SK-N-SH treated with all-trans-retinoic acid at 6 μM for 48 hours (cell line): Measurements from ENCODE around the gene MAP4K4.

Source experiments
- ATAC-seq: fragments of 200-7000 bp; cut with Tn5 transposase; 3 replicates; pipeline ENCODE4 v1.9.1; 2020; ENCODE audit warnings: mild to moderate bottlenecking, moderate library complexity
- ARNTL ChIP-seq: fragments of 450-650 bp; formaldehyde crosslinking; IDR thresholded peaks from 2 replicates; pipeline ENCODE4 v1.5.0; 2020; ENCODE audit warnings: low read depth, mild to moderate bottlenecking, moderate library complexity, borderline replicate concordance
- BACH2 ChIP-seq: fragments of 250-450 bp; sonication (Bioruptor Pico); IDR thresholded peaks from 2 replicates; pipeline ENCODE4 v1.9.0; 2021; ENCODE audit warnings: mild to moderate bottlenecking, borderline replicate concordance
- CREB5 ChIP-seq: fragments of 250-450 bp; sonication (Bioruptor Pico); IDR thresholded peaks from 2 replicates; pipeline ENCODE4 v1.5.1; 2020; ENCODE audit warnings: low read depth, mild to moderate bottlenecking, moderate library complexity
- CSDC2 ChIP-seq: fragments of 250-450 bp; sonication (Bioruptor Pico); IDR thresholded peaks from 2 replicates; pipeline ENCODE4 v1.5.0; 2020; ENCODE audit warnings: mild to moderate bottlenecking, moderate library complexity
- CSRNP3 ChIP-seq: fragments of 250-450 bp; sonication (Bioruptor Pico); IDR thresholded peaks from 2 replicates; pipeline ENCODE4 v1.5.1; 2021; ENCODE audit warnings: mild to moderate bottlenecking, moderate library complexity
- ESRRG ChIP-seq: fragments of 250-450 bp; sonication (Bioruptor Pico); IDR thresholded peaks from 2 replicates; pipeline ENCODE4 v1.6.1; 2021; ENCODE audit warnings: mild to moderate bottlenecking
- GLIS3 ChIP-seq: fragments of 250-450 bp; sonication (Bioruptor Pico); IDR thresholded peaks from 2 replicates; pipeline ENCODE4 v1.5.0; 2020; ENCODE audit warnings: mild to moderate bottlenecking, moderate library complexity
- OSR1 ChIP-seq: fragments of 250-450 bp; sonication (Bioruptor Pico); IDR thresholded peaks from 2 replicates; pipeline ENCODE4 v1.8.0; 2022; ENCODE audit warnings: moderate library complexity, mild to moderate bottlenecking, inconsistent platforms
- PPARA ChIP-seq: fragments of 250-450 bp; sonication (Bioruptor Pico); IDR thresholded peaks from 2 replicates; pipeline ENCODE4 v1.5.0; 2020; ENCODE audit warnings: mild to moderate bottlenecking, borderline replicate concordance
- RARB ChIP-seq: fragments of 250-450 bp; sonication (Bioruptor Pico); IDR thresholded peaks from 2 replicates; pipeline ENCODE4 v1.8.0; 2021; ENCODE audit warnings: mild to moderate bottlenecking, moderate library complexity
- TCF4 ChIP-seq: fragments of 250-450 bp; sonication (Bioruptor Pico); IDR thresholded peaks from 2 replicates; pipeline ENCODE4 v1.8.0; 2021; ENCODE audit warnings: mild to moderate bottlenecking, moderate library complexity, borderline replicate concordance
- TOX ChIP-seq: fragments of 250-450 bp; sonication (Bioruptor Pico); IDR thresholded peaks from 2 replicates; pipeline ENCODE4 v1.8.0; 2021; ENCODE audit warnings: mild to moderate bottlenecking, moderate library complexity, borderline replicate concordance
- TSHZ2 ChIP-seq: fragments of 250-450 bp; sonication (Bioruptor Pico); IDR thresholded peaks from 2 replicates; pipeline ENCODE4 v1.5.0; 2020; ENCODE audit warnings: mild to moderate bottlenecking, moderate library complexity
- ZC3H10 ChIP-seq: fragments of 250-450 bp; sonication (Bioruptor Pico); IDR thresholded peaks from 2 replicates; pipeline ENCODE4 v1.5.1; 2021; ENCODE audit warnings: mild to moderate bottlenecking, moderate library complexity
- ZFP3 ChIP-seq: fragments of 250-450 bp; sonication (Bioruptor Pico); IDR thresholded peaks from 2 replicates; pipeline ENCODE4 v1.5.0; 2020; ENCODE audit warnings: mild to moderate bottlenecking, moderate library complexity
- ZFP30 ChIP-seq: fragments of 450-650 bp; formaldehyde crosslinking; IDR thresholded peaks from 2 replicates; pipeline ENCODE4 v1.5.0; 2022; ENCODE audit warnings: mild to moderate bottlenecking, moderate library complexity
- ZNF565 ChIP-seq: fragments of 450-650 bp; formaldehyde crosslinking; conservative IDR thresholded peaks from 2 replicates; pipeline ENCODE4 v1.5.0; 2020; ENCODE audit warnings: low read depth, mild to moderate bottlenecking, moderate library complexity
- ZNF70 ChIP-seq: fragments of 450-650 bp; formaldehyde crosslinking; IDR thresholded peaks from 2 replicates; pipeline ENCODE4 v1.5.0; 2020; ENCODE audit warnings: mild to moderate bottlenecking, moderate library complexity
- ZNF8 ChIP-seq: fragments of 450-650 bp; formaldehyde crosslinking; IDR thresholded peaks from 2 replicates; pipeline ENCODE4 v1.5.0; 2020; ENCODE audit warnings: mild to moderate bottlenecking, moderate library complexity
- TF ChIP-seq, protein P1 (sequence below): fragments of 250-450 bp; sonication (Bioruptor Pico); IDR thresholded peaks from 2 replicates; pipeline ENCODE4 v1.8.0; 2020; ENCODE audit warnings: mild to moderate bottlenecking, moderate library complexity, borderline replicate concordance

MAP4K4 gene

GRCh38 chr2:101725038-101725437 is 27.5 kb downstream of the MAP4K4 start:
- ATAC-seq, result no peak
- TF ChIP-seq OSR1 (CRISPR knock-in tag) (no peak), TCF4 (CRISPR knock-in tag) (no peak), PPARA (CRISPR knock-in tag) (no peak), ZNF70 (CRISPR knock-in tag) (no peak), CSRNP3 (CRISPR knock-in tag) (no peak), ZFP3 (CRISPR knock-in tag) (no peak), ZC3H10 (CRISPR knock-in tag) (no peak), BACH2 (CRISPR knock-in tag) (no peak), TOX (no peak), ZNF8 (CRISPR knock-in tag) (no peak), ARNTL (CRISPR knock-in tag) (no peak), TSHZ2 (CRISPR knock-in tag) (no peak), ZFP30 (CRISPR knock-in tag) (no peak), ESRRG (no peak), RARB (CRISPR knock-in tag) (no peak), CSDC2 (CRISPR knock-in tag) (no peak)
- TF ChIP-seq, protein P1, sequence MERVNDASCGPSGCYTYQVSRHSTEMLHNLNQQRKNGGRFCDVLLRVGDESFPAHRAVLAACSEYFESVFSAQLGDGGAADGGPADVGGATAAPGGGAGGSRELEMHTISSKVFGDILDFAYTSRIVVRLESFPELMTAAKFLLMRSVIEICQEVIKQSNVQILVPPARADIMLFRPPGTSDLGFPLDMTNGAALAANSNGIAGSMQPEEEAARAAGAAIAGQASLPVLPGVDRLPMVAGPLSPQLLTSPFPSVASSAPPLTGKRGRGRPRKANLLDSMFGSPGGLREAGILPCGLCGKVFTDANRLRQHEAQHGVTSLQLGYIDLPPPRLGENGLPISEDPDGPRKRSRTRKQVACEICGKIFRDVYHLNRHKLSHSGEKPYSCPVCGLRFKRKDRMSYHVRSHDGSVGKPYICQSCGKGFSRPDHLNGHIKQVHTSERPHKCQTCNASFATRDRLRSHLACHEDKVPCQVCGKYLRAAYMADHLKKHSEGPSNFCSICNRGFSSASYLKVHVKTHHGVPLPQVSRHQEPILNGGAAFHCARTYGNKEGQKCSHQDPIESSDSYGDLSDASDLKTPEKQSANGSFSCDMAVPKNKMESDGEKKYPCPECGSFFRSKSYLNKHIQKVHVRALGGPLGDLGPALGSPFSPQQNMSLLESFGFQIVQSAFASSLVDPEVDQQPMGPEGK (CRISPR knock-in tag), result no peak

GRCh38 chr2:101725515-101726192 is 28.1 kb downstream of the MAP4K4 start:
- no peak for ATAC-seq
- TF ChIP-seq RARB (CRISPR knock-in tag) (no peak), ZC3H10 (CRISPR knock-in tag) (no peak)

DNA sequence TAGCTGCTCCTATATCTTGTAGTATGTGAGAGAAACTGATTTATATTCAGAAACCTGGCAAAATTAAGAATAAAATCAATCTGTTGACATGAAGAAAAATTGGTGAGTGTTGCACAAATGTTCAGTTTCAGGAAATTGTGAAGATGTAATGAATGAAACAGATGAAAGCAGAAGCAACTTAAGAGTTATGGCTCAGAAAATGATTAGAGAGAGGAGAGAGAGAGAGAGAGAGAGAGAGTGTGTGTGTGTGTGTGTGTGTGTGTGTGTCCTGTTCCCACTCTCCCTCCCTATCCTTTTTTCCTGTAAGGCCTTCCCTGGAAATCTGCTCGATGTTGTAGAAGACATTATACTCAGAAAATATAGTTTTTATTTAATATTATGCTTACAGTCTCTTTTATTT is 31.4 kb downstream of the MAP4K4 start:
- no peak for TF ChIP-seq ZFP3 (CRISPR knock-in tag)
- TF ChIP-seq ZNF565, result no peak
- TF ChIP-seq GLIS3 (CRISPR knock-in tag), result no peak
- TF ChIP-seq TOX, result no peak
- no peak for TF ChIP-seq CREB5 (CRISPR knock-in tag)
- TF ChIP-seq, protein P1 (CRISPR knock-in tag), result no peak
- no peak for TF ChIP-seq ZC3H10 (CRISPR knock-in tag)
- TF ChIP-seq, all 23 proteins: peak for 0
- no peak for ATAC-seq
